ENCODE data around the gene ACRV1.

DNA sequence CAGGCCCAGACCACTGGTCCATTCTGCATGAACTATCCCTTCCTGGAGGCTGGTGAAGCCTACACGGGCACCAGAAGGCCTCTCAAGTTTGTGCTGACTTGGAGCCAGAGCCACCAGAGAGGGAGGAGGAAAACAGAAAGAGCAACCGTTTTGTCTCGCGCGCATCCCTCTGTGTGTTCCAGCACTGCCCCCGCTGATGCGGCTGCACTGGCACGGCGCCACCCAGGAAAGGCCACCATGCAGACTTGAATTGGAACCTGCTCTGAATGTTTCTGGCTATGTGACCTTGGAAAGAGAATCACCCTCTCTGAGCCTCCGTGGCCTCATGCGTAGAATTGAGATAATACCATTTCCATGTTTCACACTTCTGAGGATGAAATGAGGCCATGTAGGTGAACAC, 7.4 kb upstream of the ACRV1 start:
- TF ChIP-seq, protein P1, sequence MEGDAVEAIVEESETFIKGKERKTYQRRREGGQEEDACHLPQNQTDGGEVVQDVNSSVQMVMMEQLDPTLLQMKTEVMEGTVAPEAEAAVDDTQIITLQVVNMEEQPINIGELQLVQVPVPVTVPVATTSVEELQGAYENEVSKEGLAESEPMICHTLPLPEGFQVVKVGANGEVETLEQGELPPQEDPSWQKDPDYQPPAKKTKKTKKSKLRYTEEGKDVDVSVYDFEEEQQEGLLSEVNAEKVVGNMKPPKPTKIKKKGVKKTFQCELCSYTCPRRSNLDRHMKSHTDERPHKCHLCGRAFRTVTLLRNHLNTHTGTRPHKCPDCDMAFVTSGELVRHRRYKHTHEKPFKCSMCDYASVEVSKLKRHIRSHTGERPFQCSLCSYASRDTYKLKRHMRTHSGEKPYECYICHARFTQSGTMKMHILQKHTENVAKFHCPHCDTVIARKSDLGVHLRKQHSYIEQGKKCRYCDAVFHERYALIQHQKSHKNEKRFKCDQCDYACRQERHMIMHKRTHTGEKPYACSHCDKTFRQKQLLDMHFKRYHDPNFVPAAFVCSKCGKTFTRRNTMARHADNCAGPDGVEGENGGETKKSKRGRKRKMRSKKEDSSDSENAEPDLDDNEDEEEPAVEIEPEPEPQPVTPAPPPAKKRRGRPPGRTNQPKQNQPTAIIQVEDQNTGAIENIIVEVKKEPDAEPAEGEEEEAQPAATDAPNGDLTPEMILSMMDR (conservative IDR thresholded peaks at IDR 0.05; ENCODE audit: low read depth in 2 of 2), result no peak
- TF ChIP-seq CREB1 (CRISPR knock-in tag; IDR thresholded peaks at IDR 0.05; ENCODE audit: low read depth), result no peak
- TF ChIP-seq EZH2 (IDR thresholded peaks at IDR 0.05; ENCODE audit: low read depth, unreplicated experiment), result no peak
- TF ChIP-seq POLR2AphosphoS5 (IDR thresholded peaks at IDR 0.05; ENCODE audit: low read depth), result no peak
- no peak for TF ChIP-seq NANOG (IDR thresholded peaks at IDR 0.05; ENCODE audit: borderline replicate concordance)
- TF ChIP-seq EZH2phosphoT487 (IDR thresholded peaks at IDR 0.05; ENCODE audit: unreplicated experiment), result no peak
- TF ChIP-seq, protein P2, sequence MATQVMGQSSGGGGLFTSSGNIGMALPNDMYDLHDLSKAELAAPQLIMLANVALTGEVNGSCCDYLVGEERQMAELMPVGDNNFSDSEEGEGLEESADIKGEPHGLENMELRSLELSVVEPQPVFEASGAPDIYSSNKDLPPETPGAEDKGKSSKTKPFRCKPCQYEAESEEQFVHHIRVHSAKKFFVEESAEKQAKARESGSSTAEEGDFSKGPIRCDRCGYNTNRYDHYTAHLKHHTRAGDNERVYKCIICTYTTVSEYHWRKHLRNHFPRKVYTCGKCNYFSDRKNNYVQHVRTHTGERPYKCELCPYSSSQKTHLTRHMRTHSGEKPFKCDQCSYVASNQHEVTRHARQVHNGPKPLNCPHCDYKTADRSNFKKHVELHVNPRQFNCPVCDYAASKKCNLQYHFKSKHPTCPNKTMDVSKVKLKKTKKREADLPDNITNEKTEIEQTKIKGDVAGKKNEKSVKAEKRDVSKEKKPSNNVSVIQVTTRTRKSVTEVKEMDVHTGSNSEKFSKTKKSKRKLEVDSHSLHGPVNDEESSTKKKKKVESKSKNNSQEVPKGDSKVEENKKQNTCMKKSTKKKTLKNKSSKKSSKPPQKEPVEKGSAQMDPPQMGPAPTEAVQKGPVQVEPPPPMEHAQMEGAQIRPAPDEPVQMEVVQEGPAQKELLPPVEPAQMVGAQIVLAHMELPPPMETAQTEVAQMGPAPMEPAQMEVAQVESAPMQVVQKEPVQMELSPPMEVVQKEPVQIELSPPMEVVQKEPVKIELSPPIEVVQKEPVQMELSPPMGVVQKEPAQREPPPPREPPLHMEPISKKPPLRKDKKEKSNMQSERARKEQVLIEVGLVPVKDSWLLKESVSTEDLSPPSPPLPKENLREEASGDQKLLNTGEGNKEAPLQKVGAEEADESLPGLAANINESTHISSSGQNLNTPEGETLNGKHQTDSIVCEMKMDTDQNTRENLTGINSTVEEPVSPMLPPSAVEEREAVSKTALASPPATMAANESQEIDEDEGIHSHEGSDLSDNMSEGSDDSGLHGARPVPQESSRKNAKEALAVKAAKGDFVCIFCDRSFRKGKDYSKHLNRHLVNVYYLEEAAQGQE (IDR thresholded peaks at IDR 0.05; ENCODE audit: unreplicated experiment), result no peak
